GM06990 (cell line): ENCODE data around the gene GPR85.

Experiments used
- DNase-seq: peaks from one replicate; pipeline ENCODE4 v3.0.0-alpha.2; 2011; ENCODE audit not compliant: insufficient read length; ENCODE audit errors: extremely low read depth
- H3K27me3 ChIP-seq: replicated peaks from 2 replicates; pipeline ENCODE4 v1.6.0; 2011; ENCODE audit warnings: low read length; ENCODE audit not compliant: control insufficient read depth, insufficient read depth
- H3K36me3 ChIP-seq: 2 replicates; pipeline ENCODE4 v1.5.1; 2011; ENCODE audit warnings: low read length; ENCODE audit not compliant: control insufficient read depth, insufficient read depth
- H3K4me3 ChIP-seq: replicated peaks from 2 replicates; pipeline ENCODE4 v1.5.1; 2011; ENCODE audit warnings: low read depth, mild to moderate bottlenecking, control low read depth, low read length
- CTCF ChIP-seq: IDR thresholded peaks from 2 replicates; pipeline ENCODE4 v1.5.1; 2011; ENCODE audit warnings: low read length, control low read depth, mild to moderate bottlenecking, inconsistent platforms; ENCODE audit not compliant: insufficient read depth, poor library complexity, severe bottlenecking

The GPR85 gene

GRCh38 chr7:113046453-113046852 is 40.2 kb downstream of the GPR85 start:
- TF ChIP-seq CTCF, result no peak
- Histone ChIP-seq H3K27me3 (no peaks in the 10 kb centered on the region), H3K36me3 (no peaks in the 10 kb centered on the region), H3K4me3 (no peak overlapping the region)
- DNase-seq, result no peak

DNA sequence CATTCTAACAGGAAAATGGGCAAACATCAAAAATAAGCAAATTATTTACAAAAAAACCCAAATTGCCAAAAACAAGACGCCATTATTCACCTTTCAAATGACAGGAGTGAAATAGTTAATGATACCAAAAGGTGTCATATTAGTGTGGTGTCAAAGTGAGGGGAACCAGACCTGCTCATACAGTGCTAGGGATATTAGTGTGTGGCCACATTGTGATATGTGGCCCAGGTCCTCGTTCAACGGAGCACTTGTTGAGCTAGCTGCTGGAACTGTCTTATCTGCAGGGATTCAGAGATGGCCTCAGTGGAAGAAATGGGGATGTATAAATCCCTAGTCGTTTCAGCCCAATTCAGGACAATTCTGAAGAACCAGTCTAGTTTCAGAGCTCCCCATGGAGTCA is 41.2 kb downstream of the GPR85 start:
- no peaks in the 10 kb centered on the region for H3K36me3 ChIP-seq
- no peak for DNase-seq
- TF ChIP-seq CTCF, result no peak
- H3K4me3 ChIP-seq, result no peak overlapping the region
- no peaks in the 10 kb centered on the region for H3K27me3 ChIP-seq

GRCh38 chr7:113044394-113044793 is 42.2 kb downstream of the GPR85 start:
- no peak overlapping the region for H3K4me3 ChIP-seq
- no peak for TF ChIP-seq CTCF

GRCh38 chr7:113040849-113041248 is 45.8 kb downstream of the GPR85 start:
- no peak for TF ChIP-seq CTCF
- Histone ChIP-seq H3K4me3 (no peak overlapping the region), H3K36me3 (no peaks in the 10 kb centered on the region), H3K27me3 (no peaks in the 10 kb centered on the region)
- no peak for DNase-seq

More at GRCh38 chr7:113044394-113044793, 42.2 kb downstream of the GPR85 start:
- H3K36me3 ChIP-seq, result no peaks in the 10 kb centered on the region
- no peak for DNase-seq
- no peaks in the 10 kb centered on the region for H3K27me3 ChIP-seq

DNA sequence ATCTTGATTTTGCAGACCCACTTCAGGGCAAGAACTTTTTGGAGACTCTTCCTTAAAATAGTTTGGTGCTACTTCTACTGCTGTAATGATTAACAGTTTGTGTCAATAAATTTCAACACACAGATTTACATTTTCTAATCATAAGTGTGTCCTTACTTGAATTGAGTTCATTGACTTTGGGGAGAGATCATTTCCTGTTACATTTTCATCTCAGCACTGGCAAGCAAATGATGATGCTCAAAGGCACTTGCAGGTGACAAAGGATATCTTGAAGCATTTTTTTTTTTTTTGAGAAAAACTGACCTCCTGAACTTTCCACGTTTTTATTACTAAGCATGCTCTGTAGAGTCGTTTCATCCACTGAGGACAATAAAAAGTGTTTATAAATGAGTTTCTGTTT is 52.7 kb downstream of the GPR85 start:
- no peaks in the 10 kb centered on the region for H3K27me3 ChIP-seq
- H3K36me3 ChIP-seq, result no peaks in the 10 kb centered on the region
- TF ChIP-seq CTCF, result no peak
- DNase-seq, result no peak
- no peak overlapping the region for H3K4me3 ChIP-seq
